SJCRH30 (cell line): ENCODE data around the gene AKT2. TPM values are rescaled to one million over a fixed set of nuclear protein-coding genes. Genes with fewer than 3 reads are reported as not detected.
A peak's percentile ranks its signal among the peaks of the same experiment; 100 is the strongest.

Experiments used
- DNase-seq, 2 experiments: peaks; one replicate each; pipeline ENCODE4 v3.0.0-alpha.2; 2015 to 2020
- H3K27ac ChIP-seq: fragments of 250-450 bp; sonication (Bioruptor Pico); 2 replicates; pipeline ENCODE4 v1.5.1; 2020; ENCODE audit warnings: mild to moderate bottlenecking, moderate library complexity
- H3K27me3 ChIP-seq: fragments of 250-450 bp; sonication (Bioruptor Pico); 2 replicates; pipeline ENCODE4 v1.5.1; 2020; ENCODE audit warnings: mild to moderate bottlenecking, moderate library complexity
- H3K36me3 ChIP-seq: fragments of 250-450 bp; sonication (Bioruptor Pico); 2 replicates; pipeline ENCODE4 v1.5.1; 2020; ENCODE audit warnings: mild to moderate bottlenecking, moderate library complexity
- H3K4me1 ChIP-seq: fragments of 250-450 bp; sonication (Bioruptor Pico); 2 replicates; pipeline ENCODE4 v1.5.1; 2020; ENCODE audit warnings: mild to moderate bottlenecking, moderate library complexity
- H3K4me3 ChIP-seq: fragments of 250-450 bp; sonication (Bioruptor Pico); 2 replicates; pipeline ENCODE4 v1.5.1; 2020; ENCODE audit warnings: mild to moderate bottlenecking, moderate library complexity
- H3K9me3 ChIP-seq: fragments of 250-450 bp; sonication (Bioruptor Pico); replicated peaks from 2 replicates; pipeline ENCODE4 v1.5.1; 2020; ENCODE audit warnings: mild to moderate bottlenecking, moderate library complexity
- total RNA-seq: library from RNA; depleted of rRNA; stranded (reverse); fragments of >200 nt; shearing (Covaris generic); gene quantifications from 2 replicates; pipeline ENCODE4 v1.2.3, GENCODE V29; 2014

AKT2 gene
- total RNA-seq, 1 experiment from 2014 or later, result 138 TPM

DNA sequence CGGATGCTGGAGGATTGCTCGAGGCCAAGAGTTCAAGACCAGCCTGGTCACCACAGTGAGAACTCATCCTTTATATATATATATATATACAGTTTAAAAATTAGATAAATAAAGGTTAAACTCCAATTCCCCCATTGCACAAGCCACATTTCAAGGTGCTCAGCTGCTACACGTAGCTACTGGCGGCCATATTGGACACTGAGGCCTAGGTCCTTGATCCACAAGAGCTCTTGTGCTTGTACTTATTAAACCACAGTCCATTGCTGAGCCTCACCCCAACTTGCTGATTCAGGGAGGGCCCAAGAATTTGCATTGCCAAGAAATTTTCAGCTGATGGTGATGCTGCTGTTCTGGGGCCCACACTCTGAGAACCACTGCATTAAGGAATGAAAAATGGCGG is 76.5 kb downstream of the AKT2 start:
- Histone ChIP-seq H3K27ac (no peak overlapping the region), H3K4me1 (no peaks in the 10 kb centered on the region), H3K27me3 (no peaks in the 10 kb centered on the region), H3K9me3 (no peaks in the 10 kb centered on the region), H3K4me3 (no peak overlapping the region), H3K36me3 (no peaks in the 10 kb centered on the region)
- no peak for DNase-seq

DNA sequence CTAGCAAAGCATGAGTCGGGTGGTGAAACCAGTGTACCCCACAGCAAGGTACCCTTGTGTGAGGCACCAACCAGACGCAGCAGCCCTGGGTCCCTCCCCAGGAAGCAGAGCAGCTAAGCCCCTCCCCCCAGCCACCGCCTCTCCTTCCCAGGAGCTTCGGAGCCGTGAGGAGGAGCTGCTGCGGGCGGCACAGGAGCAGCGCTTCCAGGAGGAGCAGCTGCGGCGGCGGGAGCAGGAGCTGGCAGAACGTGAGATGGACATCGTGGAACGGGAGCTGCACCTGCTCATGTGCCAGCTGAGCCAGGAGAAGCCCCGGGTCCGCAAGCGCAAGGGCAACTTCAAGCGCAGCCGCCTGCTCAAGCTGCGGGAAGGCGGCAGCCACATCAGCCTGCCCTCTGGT is 79.4 kb downstream of the AKT2 start:
- H3K27ac ChIP-seq, result no peak overlapping the region
- H3K27me3 ChIP-seq, result no peaks in the 10 kb centered on the region
- no peak for DNase-seq
- H3K9me3 ChIP-seq, result no peaks in the 10 kb centered on the region
- H3K36me3 ChIP-seq, result no peaks in the 10 kb centered on the region
- H3K4me1 ChIP-seq, result peaks cover under 1% of the 10 kb centered on the region; the same call in 1 of the 2 replicates
- H3K4me3 ChIP-seq, result no peak overlapping the region

- peaks cover 3% of the 10 kb centered on the region; the same call in 1 of the 2 replicates for H3K4me1 ChIP-seq
- DNase-seq, result no peak
- H3K27ac ChIP-seq, result no peak overlapping the region
- no peaks in the 10 kb centered on the region for H3K36me3 ChIP-seq
- H3K27me3 ChIP-seq, result no peaks in the 10 kb centered on the region
- H3K4me3 ChIP-seq, result no peak overlapping the region
- H3K9me3 ChIP-seq, result no peaks in the 10 kb centered on the region
These were observed 80.8 kb downstream of the AKT2 start for GRCh38 chr19:40204381-40204780.

- Histone ChIP-seq H3K4me1 (peaks cover 3% of the 10 kb centered on the region; the same call in 1 of the 2 replicates), H3K9me3 (no peaks in the 10 kb centered on the region), H3K36me3 (no peaks in the 10 kb centered on the region), H3K4me3 (no peak overlapping the region), H3K27me3 (no peaks in the 10 kb centered on the region), H3K27ac (no peak overlapping the region)
- no peak for DNase-seq
These were observed 84.6 kb downstream of the AKT2 start for GRCh38 chr19:40200341-40201099.

DNA sequence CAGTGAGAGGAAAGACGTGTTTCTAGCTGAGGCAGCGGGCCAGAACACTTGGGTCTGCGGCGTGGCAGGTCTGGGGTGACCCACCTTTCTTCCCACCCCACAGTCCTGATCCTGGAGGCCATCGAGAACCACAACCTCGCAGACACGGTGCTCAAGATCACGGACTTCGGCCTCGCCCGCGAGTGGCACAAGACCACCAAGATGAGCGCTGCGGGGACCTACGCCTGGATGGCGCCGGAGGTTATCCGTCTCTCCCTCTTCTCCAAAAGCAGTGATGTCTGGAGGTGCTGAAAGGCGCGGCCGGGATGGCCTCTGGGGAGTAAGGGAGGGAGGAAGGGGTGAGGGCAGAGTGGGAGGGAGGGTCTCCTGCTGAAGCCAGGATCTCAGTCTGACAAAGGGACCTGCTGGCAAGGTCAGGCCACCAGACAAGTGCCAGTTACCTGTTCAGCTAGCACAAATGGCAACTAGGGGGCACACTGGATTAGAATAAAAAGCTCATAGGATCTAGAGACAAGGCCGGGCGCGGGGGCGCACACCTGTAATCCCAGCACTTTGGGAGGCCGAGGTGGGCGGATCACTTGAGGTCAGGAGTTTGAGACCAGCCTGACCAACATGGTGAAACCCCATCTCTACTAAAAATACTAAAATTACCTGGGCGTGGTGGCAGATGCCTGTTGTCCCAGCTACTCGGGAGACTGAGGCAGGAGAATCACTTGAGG is 86.7 kb downstream of the AKT2 start:
- Histone ChIP-seq H3K27me3 (no peaks in the 10 kb centered on the region), H3K4me1 (peaks cover 3% of the 10 kb centered on the region; the same call in 1 of the 2 replicates), H3K27ac (no peak overlapping the region), H3K36me3 (no peaks in the 10 kb centered on the region), H3K4me3 (no peak overlapping the region), H3K9me3 (no peaks in the 10 kb centered on the region)
- no peak for DNase-seq

DNA sequence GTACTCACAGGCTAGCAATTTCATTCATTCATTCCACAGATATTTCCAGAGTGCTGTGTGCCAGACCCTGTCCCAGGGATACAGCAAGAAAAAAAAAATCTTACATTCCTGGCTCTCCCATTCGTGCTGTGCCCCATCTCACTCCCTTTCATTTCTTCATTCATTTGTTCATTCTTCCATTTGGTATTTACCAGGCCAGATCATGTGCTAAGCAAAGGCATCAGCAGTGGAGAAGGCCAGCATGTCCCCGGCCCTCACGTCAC is 91.6 kb downstream of the AKT2 start:
- 0 out of 2 replicates have a peak, but pooled peaks cover under 1% of the 10 kb centered on the region for H3K27me3 ChIP-seq
- no peak for DNase-seq
- no peaks in the 10 kb centered on the region for H3K4me1 ChIP-seq
- H3K4me3 ChIP-seq, result no peak overlapping the region
- H3K27ac ChIP-seq, result no peak overlapping the region
- H3K9me3 ChIP-seq, result no peaks in the 10 kb centered on the region
- no peaks in the 10 kb centered on the region for H3K36me3 ChIP-seq

- no peak for DNase-seq
- Histone ChIP-seq H3K27me3 (0 out of 2 replicates have a peak, but pooled peaks cover 3% of the 10 kb centered on the region), H3K36me3 (no peaks in the 10 kb centered on the region), H3K4me3 (no peak overlapping the region), H3K27ac (no peak overlapping the region), H3K4me1 (no peaks in the 10 kb centered on the region), H3K9me3 (no peaks in the 10 kb centered on the region)
These were observed 92.2 kb downstream of the AKT2 start for GRCh38 chr19:40192758-40193586.

DNA sequence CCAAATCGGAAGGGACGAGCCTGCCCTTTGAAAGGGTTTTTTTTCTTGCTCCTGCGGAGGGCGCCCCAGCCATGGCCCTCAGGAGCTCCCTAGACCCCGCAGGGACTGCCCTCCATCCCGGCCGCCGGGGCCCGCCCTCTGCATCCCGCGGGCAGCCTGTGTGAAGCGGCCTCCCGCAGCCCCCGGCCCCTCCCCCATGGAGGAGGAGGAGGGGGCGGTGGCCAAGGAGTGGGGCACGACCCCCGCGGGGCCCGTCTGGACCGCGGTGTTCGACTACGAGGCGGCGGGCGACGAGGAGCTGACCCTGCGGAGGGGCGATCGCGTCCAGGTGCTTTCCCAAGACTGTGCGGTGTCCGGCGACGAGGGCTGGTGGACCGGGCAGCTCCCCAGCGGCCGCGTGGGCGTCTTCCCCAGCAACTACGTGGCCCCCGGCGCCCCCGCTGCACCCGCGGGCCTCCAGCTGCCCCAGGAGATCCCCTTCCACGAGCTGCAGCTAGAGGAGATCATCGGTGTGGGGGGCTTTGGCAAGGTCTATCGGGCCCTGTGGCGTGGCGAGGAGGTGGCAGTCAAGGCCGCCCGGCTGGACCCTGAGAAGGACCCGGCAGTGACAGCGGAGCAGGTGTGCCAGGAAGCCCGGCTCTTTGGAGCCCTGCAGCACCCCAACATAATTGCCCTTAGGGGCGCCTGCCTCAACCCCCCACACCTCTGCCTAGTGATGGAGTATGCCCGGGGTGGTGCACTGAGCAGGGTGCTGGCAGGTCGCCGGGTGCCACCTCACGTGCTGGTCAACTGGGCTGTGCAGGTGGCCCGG is 93.1 kb downstream of the AKT2 start:
- H3K4me1 ChIP-seq, result no peaks in the 10 kb centered on the region
- H3K27ac ChIP-seq, result no peak overlapping the region
- H3K4me3 ChIP-seq, result peak overlapping the region; percentile 98
- H3K9me3 ChIP-seq, result no peaks in the 10 kb centered on the region
- peak; percentile 60 to 68 for DNase-seq
- H3K36me3 ChIP-seq, result no peaks in the 10 kb centered on the region
- H3K27me3 ChIP-seq, result 0 out of 2 replicates have a peak, but pooled peaks cover 3% of the 10 kb centered on the region

DNA sequence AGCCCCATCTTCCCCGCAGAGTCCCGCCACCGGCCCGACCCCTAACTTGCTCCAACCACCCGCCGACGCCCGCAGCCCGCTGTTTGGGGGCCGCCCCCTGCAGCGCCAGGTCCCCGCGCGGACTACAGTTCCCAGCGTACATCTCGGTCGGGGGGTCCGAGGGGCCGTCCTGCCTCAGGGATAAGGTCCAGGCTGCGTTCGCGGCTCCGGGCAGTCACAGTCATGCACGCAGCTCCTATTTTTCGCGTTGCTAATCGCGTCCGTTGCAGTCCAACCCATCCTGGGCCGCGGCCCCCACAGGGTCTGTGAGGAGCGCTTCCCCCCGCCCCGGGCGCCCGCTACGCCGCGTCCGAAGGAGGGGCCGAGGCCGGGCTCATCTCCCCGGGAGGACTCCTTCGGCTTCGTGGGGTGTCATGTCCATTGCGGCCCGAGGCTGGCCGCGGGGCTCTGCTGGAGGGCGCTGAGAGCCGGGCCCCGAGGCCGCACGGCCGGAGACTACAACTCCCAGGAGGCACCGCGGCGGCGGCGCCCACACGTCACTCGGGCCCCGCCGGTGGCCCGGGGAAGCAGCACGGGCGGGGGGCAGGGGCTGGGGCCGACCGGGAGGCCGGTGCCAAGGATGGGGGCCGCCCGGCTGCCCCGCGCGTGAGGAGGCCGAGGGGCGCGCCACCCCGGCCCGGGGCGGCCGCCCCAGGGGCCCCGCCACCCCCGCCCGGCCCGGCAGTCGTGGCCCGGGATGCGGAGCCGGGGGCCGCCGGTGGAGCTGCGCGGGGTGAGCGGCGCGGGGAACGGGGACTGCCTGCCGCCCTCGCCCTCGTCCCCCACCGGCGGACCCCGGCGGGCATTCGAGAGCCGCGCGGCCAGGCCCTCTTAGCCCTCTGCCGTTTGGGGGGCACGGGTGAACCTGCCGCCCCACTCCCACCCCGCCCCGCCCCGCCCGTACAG is 94.0 kb downstream of the AKT2 start, which contains the start of gene MAP3K10:
Gene MAP3K10 (plus strand): TSS at position 536 of the 945 bp plus-strand sequence. CDS start 606 bp downstream, outside the sequence.
- Histone ChIP-seq H3K4me1 (peaks cover 5% of the 10 kb centered on the region; the same call in 1 of the 2 replicates), H3K36me3 (no peaks in the 10 kb centered on the region), H3K27me3 (peaks cover 9% of the 10 kb centered on the region; the same call in 1 of the 2 replicates), H3K27ac (peak within 1 kb of the TSS; percentile 68), H3K4me3 (peak within 1 kb of the TSS; percentile 98), H3K9me3 (no peaks in the 10 kb centered on the region)
- peak; percentile 88 for DNase-seq

GRCh38 chr19:40184273-40184672 is 100.9 kb downstream of the AKT2 start:
- Histone ChIP-seq H3K36me3 (no peaks in the 10 kb centered on the region), H3K4me3 (no peak overlapping the region), H3K27ac (no peak overlapping the region), H3K4me1 (peaks cover 8% of the 10 kb centered on the region; the same call in 1 of the 2 replicates), H3K9me3 (no peaks in the 10 kb centered on the region), H3K27me3 (peaks cover 10% of the 10 kb centered on the region; the same call in 1 of the 2 replicates)
- DNase-seq, result no peak
